SH-SY5Y (cell line): Measurements from ENCODE around the gene PILRA.

ENCODE experiments used
- GATA2 ChIP-seq: IDR thresholded peaks from 2 replicates; pipeline ENCODE4 v1.6.1; 2011; ENCODE audit warnings: mild to moderate bottlenecking, low read depth, low read length
- GATA3 ChIP-seq: IDR thresholded peaks from 2 replicates; pipeline ENCODE4 v1.6.1; 2011; ENCODE audit warnings: low read depth, mild to moderate bottlenecking, low read length, moderate library complexity

- no peak for TF ChIP-seq GATA2
- TF ChIP-seq GATA3, result no peak
Measured at GRCh38 chr7:100425347-100425746, 52.1 kb downstream of the PILRA start.
